Kidney epithelial cell (primary cell): ENCODE results near the gene RNF7. TPM values are rescaled to one million over a fixed set of nuclear protein-coding genes. Genes with fewer than 3 reads are reported as not detected.

ENCODE experiments used
- DNase-seq: peaks from one replicate; pipeline ENCODE4 v3.0.0-alpha.2; 2010; ENCODE audit warnings: low read depth
- H3K27me3 ChIP-seq: 2 replicates; pipeline ENCODE4 v1.6.0; 2011; ENCODE audit warnings: low read length; ENCODE audit not compliant: control insufficient read depth, insufficient read depth
- H3K36me3 ChIP-seq: 2 replicates; pipeline ENCODE4 v1.5.1; 2011; ENCODE audit warnings: low read length; ENCODE audit not compliant: control insufficient read depth, insufficient read depth
- H3K4me3 ChIP-seq: 2 replicates; pipeline ENCODE4 v1.5.1; 2011; ENCODE audit warnings: low read depth, mild to moderate bottlenecking, control low read depth, low read length
- total RNA-seq: library from RNA; depleted of rRNA; stranded (reverse); fragments of >200 nt; gene quantifications from 2 replicates; pipeline ENCODE4 v1.2.3, GENCODE V29; 2015
- TF ChIP-seq, protein P1 (sequence below): IDR thresholded peaks from 2 replicates; pipeline ENCODE4 v1.5.1; 2011; ENCODE audit warnings: mild to moderate bottlenecking, moderate library complexity, low read length, control low read depth, inconsistent platforms; ENCODE audit not compliant: insufficient read depth, poor library complexity, severe bottlenecking

The RNF7 gene
- total RNA-seq, 1 donor from 2014 or later, result 174 TPM

DNA sequence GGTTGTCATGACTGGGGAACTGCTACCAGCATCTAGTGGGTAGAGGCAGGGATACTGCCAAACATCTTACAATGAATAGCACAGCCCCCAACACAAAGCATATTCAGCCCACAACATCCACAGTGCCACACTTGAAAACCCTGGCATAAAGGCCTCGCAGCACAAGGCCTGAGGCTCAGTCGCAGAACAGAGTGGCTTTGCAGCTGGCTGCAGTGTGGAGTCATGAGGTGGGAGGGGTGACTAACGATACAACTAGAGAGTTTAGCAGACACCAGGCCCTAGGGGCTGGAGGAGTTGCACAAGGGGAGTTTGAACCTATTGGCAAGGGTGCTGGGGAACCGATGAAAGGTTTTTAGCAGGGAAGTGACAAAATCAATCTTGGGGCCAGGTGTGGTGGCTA, 57.2 kb downstream of the RNF7 start:
- no peaks in the 10 kb centered on the region for H3K36me3 ChIP-seq
- no peaks in the 10 kb centered on the region for H3K27me3 ChIP-seq
- DNase-seq, result no peak
- TF ChIP-seq, protein P1, sequence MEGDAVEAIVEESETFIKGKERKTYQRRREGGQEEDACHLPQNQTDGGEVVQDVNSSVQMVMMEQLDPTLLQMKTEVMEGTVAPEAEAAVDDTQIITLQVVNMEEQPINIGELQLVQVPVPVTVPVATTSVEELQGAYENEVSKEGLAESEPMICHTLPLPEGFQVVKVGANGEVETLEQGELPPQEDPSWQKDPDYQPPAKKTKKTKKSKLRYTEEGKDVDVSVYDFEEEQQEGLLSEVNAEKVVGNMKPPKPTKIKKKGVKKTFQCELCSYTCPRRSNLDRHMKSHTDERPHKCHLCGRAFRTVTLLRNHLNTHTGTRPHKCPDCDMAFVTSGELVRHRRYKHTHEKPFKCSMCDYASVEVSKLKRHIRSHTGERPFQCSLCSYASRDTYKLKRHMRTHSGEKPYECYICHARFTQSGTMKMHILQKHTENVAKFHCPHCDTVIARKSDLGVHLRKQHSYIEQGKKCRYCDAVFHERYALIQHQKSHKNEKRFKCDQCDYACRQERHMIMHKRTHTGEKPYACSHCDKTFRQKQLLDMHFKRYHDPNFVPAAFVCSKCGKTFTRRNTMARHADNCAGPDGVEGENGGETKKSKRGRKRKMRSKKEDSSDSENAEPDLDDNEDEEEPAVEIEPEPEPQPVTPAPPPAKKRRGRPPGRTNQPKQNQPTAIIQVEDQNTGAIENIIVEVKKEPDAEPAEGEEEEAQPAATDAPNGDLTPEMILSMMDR, result no peak
- H3K4me3 ChIP-seq, result no peak overlapping the region

DNA sequence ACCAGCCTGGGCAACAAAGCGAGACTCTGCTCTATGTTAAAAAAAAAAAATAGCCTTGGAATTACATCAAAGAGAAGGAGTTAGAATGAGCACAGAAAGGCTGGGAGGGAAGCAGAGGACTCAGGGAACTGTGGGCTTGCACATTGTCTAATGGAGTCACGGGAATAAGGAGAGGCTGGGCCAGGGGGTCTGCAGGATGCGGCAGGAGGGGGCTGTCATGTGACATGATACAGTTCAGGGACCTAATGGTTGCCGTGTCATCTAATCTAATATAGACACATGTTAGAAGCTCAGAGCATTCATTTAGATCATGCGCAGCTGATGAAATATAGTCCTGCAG, 57.6 kb downstream of the RNF7 start:
- Histone ChIP-seq H3K36me3 (no peaks in the 10 kb centered on the region), H3K27me3 (no peaks in the 10 kb centered on the region), H3K4me3 (no peak overlapping the region)
- no peak for DNase-seq
- TF ChIP-seq, protein P1, result no peak

DNA sequence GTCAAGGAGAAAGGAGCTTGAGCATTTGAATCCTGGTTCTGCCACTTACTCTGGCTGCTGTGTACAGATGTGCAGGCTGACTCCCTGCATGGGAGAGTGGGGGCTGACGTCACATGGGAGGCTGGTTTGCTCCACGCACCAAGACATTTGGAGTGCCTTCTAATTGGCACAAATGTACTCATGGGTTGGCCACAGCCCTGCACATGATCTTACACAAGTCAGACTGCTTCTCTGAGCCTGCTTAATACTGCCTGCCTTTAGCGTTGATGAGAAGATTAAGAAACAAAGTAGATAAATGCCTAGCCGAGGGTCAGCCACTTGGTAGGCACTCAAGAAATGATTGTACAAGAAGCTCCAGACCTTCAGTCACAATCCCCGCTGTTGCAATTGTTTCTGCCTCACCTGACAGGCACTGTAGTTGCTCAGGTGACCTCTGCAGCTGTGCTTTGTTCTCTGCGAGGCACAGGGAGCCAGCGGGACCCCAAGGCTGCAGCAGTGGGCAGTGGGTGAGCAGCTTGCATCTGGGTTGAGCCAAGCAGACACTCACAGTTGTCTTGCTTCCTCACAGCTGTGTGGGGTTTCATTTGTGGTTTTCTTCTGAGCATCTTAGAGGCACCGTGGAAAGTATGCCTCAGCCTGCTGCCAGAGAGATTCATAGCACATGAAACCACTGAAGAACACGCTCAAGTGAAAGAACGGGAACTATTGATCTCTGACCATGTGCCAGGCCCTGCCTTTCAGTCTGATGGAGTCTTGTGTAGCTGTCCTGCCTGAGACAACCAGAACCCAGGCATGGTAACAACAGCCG, 58.2 kb downstream of the RNF7 start:
- Histone ChIP-seq H3K4me3 (no peak overlapping the region), H3K27me3 (no peaks in the 10 kb centered on the region), H3K36me3 (no peaks in the 10 kb centered on the region)
- TF ChIP-seq, protein P1, result no peak
- DNase-seq, result no peak

Other genes with a start within 250 kb of the RNF7 start
- not detected in 2 replicates for gene GRK7, start 25.1 kb downstream of the RNF7 start, total RNA-seq
- gene ATP1B3, start 138.3 kb downstream of the RNF7 start, total RNA-seq, result 38.3 and 50.8 TPM in 2 replicates